Activated CD8-positive, alpha-beta memory T cell treated with anti-CD3 and anti-CD28 coated beads for 1 hour (primary cell): ENCODE data around the gene SGSM1.
A peak's percentile ranks its signal among the peaks of the same experiment; 100 is the strongest.

Source experiments
- DNase-seq, 2 donors: peaks; one replicate each; pipeline ENCODE4 v3.0.0-alpha.2; 2020; ENCODE audit warnings: low read depth in 1 of 2; ENCODE audit errors: extremely low read depth in 1 of 2

Gene SGSM1

GRCh38 chr22:24947383-24947782, 141.4 kb downstream of the SGSM1 start:
- DNase-seq, result no peak

GRCh38 chr22:24947881-24948280, 141.9 kb downstream of the SGSM1 start:
- DNase-seq, result no peak

- no peak for DNase-seq
Observed at GRCh38 chr22:24948356-24949202, 142.6 kb downstream of the SGSM1 start.

- DNase-seq, result no peak
Observed at GRCh38 chr22:24950272-24950902, 144.4 kb downstream of the SGSM1 start.

- peak; percentile 38 to 78 for DNase-seq
Observed at GRCh38 chr22:24951942-24952836, 146.2 kb downstream of the SGSM1 start, which contains the start of gene KIAA1671. TSS of gene KIAA1671 (plus strand) at chr22:24952716. CDS start at chr22:25028000, 75,284 bp downstream.

GRCh38 chr22:24952837-24953383, 146.9 kb downstream of the SGSM1 start:
- DNase-seq, result no peak

GRCh38 chr22:24953384-24954113, 147.5 kb downstream of the SGSM1 start:
- DNase-seq, result no peak

- DNase-seq, result no peak
Observed at GRCh38 chr22:24954114-24954463, 148.1 kb downstream of the SGSM1 start.

GRCh38 chr22:24954856-24955255, 148.8 kb downstream of the SGSM1 start:
- no peak for DNase-seq

- no peak for DNase-seq
Observed at GRCh38 chr22:24957043-24957442, 151.0 kb downstream of the SGSM1 start.

- DNase-seq, result no peak
Observed at GRCh38 chr22:24961217-24961844, 155.3 kb downstream of the SGSM1 start.

GRCh38 chr22:24962094-24962493, 156.1 kb downstream of the SGSM1 start:
- no peak for DNase-seq

GRCh38 chr22:24962835-24963234, 156.8 kb downstream of the SGSM1 start:
- DNase-seq, result no peak

- DNase-seq, result no peak
Observed at GRCh38 chr22:24964441-24964840, 158.4 kb downstream of the SGSM1 start.

GRCh38 chr22:24965822-24966626, 160.0 kb downstream of the SGSM1 start:
- no peak for DNase-seq

- no peak for DNase-seq
Observed at GRCh38 chr22:24968066-24968561, 162.1 kb downstream of the SGSM1 start.

GRCh38 chr22:24969560-24970301, 163.7 kb downstream of the SGSM1 start:
- no peak for DNase-seq

- no peak for DNase-seq
Observed at GRCh38 chr22:24972369-24972768, 166.4 kb downstream of the SGSM1 start.
